Peyer's patch (tissue), 4 donors: Measurements from ENCODE around the gene PDZD2. TPM values are rescaled to one million over a fixed set of nuclear protein-coding genes. Genes with fewer than 3 reads are reported as not detected.

Experiments used
- DNase-seq, 3 donors: peaks; one replicate each; pipeline ENCODE4 v3.0.0-alpha.2; 2017 to 2019
- H3K27ac ChIP-seq, 4 donors: fragments of 200-600 bp; sonication (generic); one replicate each; pipeline ENCODE4 v1.5.1; 2016 to 2019
- H3K27me3 ChIP-seq, 2 donors: fragments of 200-600 bp; sonication (generic); one replicate each; pipeline ENCODE4 v1.5.1; 2019
- H3K36me3 ChIP-seq, 3 donors: fragments of 200-600 bp; sonication (generic); one replicate each; pipeline ENCODE4 v1.5.1; 2016 to 2019
- H3K4me1 ChIP-seq, 4 donors: fragments of 200-600 bp; sonication (generic); one replicate each; pipeline ENCODE4 v1.5.1; 2016 to 2019
- H3K4me3 ChIP-seq, 4 donors: fragments of 200-600 bp; sonication (generic); 1 replicate in 3 of 4; 2 replicates in 1 of 4; pipeline ENCODE4 v1.5.1; 2016 to 2019; ENCODE audit warnings: mild to moderate bottlenecking in 1 of 4
- H3K9me3 ChIP-seq, 4 donors: fragments of 200-600 bp; sonication (generic); one replicate each; pipeline ENCODE4 v1.5.1; 2016 to 2019; ENCODE audit warnings: mild to moderate bottlenecking in 1 of 4
- POLR2A ChIP-seq, 2 donors: fragments of 450-650 bp; IDR thresholded peaks; one replicate each; pipeline ENCODE4 v1.5.1; 2017; ENCODE audit warnings: antibody characterized with exemption in 2 of 2, mild to moderate bottlenecking in 2 of 2, moderate library complexity in 2 of 2
- total RNA-seq, 4 donors: library from RNA; depleted of rRNA; stranded (reverse); fragments of >200 nt; gene quantifications; one replicate each; pipeline ENCODE4 v1.1.0, GENCODE V29; 2016
- TF ChIP-seq, protein P1 (sequence below), 6 experiments: fragments of 450-650 bp in 4 of 6; fragments of 200-600 bp in 2 of 6; sonication (generic) in 1 of 6; IDR thresholded peaks; one replicate each; pipeline ENCODE4 v1.5.1; 2017 to 2019; ENCODE audit warnings: antibody characterized with exemption in 6 of 6, mild to moderate bottlenecking in 3 of 6, moderate library complexity in 1 of 6

PDZD2 gene
- total RNA-seq, 4 donors from 2014 or later, result 0.53 to 7.4 (median 3.0) TPM

DNA sequence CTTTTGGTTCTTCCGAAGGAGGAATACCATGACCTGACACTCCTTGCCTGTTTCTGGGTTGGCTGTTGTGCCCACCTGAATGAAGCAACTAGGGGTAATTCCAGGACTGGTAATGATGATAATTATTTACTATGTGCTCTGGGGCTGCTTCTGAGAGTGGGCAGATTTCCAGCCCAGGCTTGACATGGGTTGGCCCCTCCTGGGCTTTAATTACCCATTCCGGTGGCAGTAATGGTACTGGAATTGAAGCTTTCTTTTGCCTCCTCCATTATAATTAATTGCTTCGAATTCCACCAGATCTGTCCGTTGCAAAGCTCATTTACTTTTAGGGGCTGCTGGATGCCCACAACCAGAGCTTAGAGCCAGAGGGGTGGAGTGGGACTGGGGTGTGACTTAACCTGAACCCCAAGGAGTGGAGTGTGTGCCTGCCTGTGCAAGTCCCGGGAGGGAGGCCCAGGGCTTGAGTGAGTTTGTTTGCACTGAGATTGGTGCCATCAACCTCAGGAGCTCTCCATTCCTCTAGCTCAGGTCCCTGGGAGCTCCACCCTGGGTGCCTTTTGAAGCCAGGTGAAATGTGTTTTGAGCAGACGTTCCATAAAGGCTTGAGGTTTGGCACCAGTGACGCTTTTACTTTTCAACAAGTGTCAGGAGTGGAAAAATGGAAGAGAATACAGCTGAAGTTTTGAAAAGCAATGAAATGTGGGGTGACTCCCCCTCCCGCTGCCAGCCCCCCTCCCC lies 214.6 kb downstream of the PDZD2 start:
- H3K36me3 ChIP-seq, result no peaks in the 10 kb centered on the region
- DNase-seq, result no peak
- TF ChIP-seq POLR2A (IDR thresholded peaks at IDR 0.05), result no peak
- TF ChIP-seq, protein P1, sequence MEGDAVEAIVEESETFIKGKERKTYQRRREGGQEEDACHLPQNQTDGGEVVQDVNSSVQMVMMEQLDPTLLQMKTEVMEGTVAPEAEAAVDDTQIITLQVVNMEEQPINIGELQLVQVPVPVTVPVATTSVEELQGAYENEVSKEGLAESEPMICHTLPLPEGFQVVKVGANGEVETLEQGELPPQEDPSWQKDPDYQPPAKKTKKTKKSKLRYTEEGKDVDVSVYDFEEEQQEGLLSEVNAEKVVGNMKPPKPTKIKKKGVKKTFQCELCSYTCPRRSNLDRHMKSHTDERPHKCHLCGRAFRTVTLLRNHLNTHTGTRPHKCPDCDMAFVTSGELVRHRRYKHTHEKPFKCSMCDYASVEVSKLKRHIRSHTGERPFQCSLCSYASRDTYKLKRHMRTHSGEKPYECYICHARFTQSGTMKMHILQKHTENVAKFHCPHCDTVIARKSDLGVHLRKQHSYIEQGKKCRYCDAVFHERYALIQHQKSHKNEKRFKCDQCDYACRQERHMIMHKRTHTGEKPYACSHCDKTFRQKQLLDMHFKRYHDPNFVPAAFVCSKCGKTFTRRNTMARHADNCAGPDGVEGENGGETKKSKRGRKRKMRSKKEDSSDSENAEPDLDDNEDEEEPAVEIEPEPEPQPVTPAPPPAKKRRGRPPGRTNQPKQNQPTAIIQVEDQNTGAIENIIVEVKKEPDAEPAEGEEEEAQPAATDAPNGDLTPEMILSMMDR (IDR thresholded peaks at IDR 0.05), result no peak
- no peak overlapping the region for H3K27ac ChIP-seq
- no peak overlapping the region for H3K4me3 ChIP-seq
- no peaks in the 10 kb centered on the region for H3K4me1 ChIP-seq
- H3K9me3 ChIP-seq, result peaks cover 0 to 4% (median under 1%) of the 10 kb centered on the region in 4 donors
- peaks cover 0 to 4% of the 10 kb centered on the region in 2 donors for H3K27me3 ChIP-seq

DNA sequence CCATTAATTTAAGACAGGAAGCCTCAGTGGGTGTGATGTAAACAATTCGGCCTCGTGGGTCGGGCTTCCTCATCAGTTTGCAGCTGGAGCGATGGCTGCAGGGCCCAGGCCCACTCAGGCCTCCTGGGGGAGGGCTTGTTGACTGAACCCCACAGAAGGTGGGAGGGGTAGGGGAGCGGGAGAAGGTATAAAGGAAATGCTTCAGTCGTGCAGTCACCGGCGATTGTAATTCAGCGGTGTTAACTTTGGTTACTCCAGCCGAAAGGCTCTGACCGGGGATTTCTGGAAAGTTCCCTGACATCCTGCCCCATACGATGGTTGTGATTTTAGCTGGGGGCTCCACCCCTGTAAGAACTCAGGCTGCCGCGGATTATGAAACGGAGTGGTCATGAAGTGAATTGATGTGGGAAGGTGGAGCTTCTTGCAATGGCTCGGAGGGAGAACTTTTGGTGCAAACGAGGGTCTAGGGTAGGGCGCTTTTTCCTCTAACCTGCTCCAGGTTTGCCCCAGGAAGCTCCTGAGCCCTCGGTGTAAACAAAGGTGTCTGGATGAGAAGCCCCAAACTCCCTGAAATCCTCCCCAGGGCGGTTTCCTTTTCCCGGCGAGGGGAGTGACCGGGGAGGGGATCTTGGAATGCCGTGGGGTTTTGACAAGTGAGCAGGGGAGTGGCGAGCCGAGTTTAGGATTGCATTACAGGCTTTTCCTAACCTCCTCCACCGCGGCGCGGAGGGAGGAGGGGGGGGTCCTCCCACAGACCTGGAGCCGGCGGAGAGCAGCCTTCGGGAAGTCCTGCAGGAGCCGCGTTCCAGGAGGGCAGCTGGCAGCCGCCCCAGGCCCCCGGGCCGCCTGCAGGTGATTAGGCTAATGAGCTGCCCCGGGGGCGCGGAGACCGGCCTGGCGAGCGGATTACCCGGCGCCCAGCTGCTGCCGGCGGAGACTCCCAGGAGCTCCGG lies 215.5 kb downstream of the PDZD2 start:
- no peaks in the 10 kb centered on the region for H3K36me3 ChIP-seq
- H3K4me1 ChIP-seq, result no peaks in the 10 kb centered on the region
- H3K27ac ChIP-seq, result peak overlapping the region in 2 of 4 donors; percentile 39 to 54
- TF ChIP-seq POLR2A (IDR thresholded peaks at IDR 0.05), result no peak
- TF ChIP-seq, protein P1 (IDR thresholded peaks at IDR 0.05), result no peak
- peaks cover 0 to 4% of the 10 kb centered on the region in 2 donors for H3K27me3 ChIP-seq
- peak overlapping the region; percentile 20 to 51 (median 40) for H3K4me3 ChIP-seq
- peaks cover 0 to 9% (median 3%) of the 10 kb centered on the region in 4 donors for H3K9me3 ChIP-seq
- peak in 1 of 3 donors; percentile 48 for DNase-seq

DNA sequence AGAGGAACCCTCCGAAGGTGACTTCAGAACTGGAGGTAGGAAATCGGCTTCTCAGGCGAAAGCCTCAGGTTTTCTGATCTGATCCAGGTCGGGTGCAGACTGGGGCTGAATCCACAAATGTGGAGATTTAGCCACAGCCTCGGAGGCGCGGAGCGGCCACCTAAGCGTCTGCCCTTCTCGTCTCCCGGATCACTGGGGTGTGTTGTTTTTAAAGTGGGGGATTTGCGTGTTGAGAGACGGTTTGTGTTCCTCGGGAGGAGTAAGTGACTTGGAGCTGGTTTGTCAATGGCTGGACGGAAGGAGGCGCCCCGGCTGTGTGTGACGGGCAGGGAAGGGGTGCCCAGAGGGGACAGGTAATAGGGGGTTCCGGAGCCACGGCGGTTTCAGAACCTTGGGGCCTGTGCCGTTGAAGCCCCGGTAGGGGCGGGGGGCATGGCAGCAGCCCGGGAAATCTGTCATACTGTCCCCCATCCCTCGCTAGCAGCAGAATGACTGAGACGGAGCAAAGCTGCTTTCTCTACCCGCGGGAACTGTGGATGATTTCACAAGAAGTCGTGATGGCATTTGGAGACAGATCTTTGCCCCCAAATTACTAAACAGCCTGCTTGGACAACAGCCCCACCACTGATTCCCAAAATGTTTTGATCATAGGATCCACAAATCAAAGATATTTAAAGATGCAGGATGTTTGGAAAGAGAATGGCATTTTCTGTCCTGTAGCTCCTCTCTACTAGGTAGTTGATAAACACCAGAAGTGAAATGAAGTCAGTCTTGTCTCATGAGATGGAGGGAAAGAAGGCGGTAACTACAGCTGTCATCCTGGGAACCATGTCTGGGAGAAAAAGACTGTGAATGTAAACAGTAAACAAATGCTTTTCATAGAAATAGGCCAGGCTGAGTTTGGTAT lies 216.5 kb downstream of the PDZD2 start:
- peaks cover 0 to 15% (median 3%) of the 10 kb centered on the region in 4 donors for H3K9me3 ChIP-seq
- no peak for DNase-seq
- H3K27ac ChIP-seq, result peak overlapping the region in 2 of 4 donors; percentile 39 to 54
- H3K4me1 ChIP-seq, result no peaks in the 10 kb centered on the region
- peak overlapping the region; percentile 20 to 51 (median 40) for H3K4me3 ChIP-seq
- no peak for TF ChIP-seq POLR2A (IDR thresholded peaks at IDR 0.05)
- TF ChIP-seq, protein P1 (IDR thresholded peaks at IDR 0.05), result no peak
- peaks cover 0 to 4% of the 10 kb centered on the region in 2 donors for H3K27me3 ChIP-seq
- no peaks in the 10 kb centered on the region for H3K36me3 ChIP-seq

DNA sequence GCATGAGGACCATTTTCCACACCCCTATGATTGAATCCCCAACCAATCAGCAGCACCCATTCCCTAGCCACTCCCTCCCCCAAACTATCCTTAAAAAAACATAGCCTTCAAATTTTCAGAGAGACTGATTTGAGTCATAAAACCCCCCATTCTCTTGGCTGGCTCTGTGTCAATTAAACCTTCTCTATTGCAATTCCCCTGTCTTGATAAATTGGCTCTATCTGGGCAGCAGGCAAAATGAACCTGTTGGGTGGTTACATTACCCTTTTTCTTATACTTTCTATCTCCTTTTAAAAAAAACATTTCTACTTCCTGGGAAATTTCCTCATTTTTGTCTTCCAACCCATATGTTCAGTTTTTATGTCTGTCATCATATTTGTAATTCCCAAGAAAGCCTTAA lies 220.2 kb downstream of the PDZD2 start:
- Histone ChIP-seq H3K36me3 (no peaks in the 10 kb centered on the region), H3K4me1 (no peaks in the 10 kb centered on the region), H3K4me3 (no peak overlapping the region), H3K27ac (no peak overlapping the region), H3K9me3 (peaks cover 0 to 15% (median 3%) of the 10 kb centered on the region in 4 donors), H3K27me3 (peaks cover 0 to 4% of the 10 kb centered on the region in 2 donors)
- TF ChIP-seq, protein P1 (IDR thresholded peaks at IDR 0.05), result no peak
- DNase-seq, result no peak

DNA sequence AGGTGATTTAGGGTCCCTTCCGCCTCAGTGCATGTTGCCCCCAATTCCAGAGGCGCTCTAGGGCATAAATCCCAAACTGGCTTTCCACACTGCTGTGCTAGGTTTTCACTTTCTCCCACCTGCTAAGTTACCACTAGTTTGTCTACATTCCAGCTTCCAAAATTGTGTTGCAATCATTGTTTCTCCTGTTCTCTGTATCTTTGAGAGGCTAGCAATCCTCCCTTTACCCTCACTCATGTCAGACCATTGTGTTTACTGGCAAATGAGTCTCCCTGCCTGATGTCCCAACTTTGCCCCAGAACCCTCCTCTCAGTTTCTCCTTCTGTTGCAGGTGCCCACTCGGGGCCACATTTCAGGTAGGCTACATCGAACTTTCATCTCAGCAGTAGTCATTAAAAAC lies 221.3 kb downstream of the PDZD2 start:
- Histone ChIP-seq H3K4me3 (no peak overlapping the region), H3K36me3 (no peaks in the 10 kb centered on the region), H3K27ac (no peak overlapping the region), H3K9me3 (peaks cover 0 to 15% (median 3%) of the 10 kb centered on the region in 4 donors), H3K27me3 (peaks cover 0 to 4% of the 10 kb centered on the region in 2 donors), H3K4me1 (no peaks in the 10 kb centered on the region)
- no peak for TF ChIP-seq POLR2A (IDR thresholded peaks at IDR 0.05)
- DNase-seq, result no peak
